IMR-90 (cell line): ENCODE data around the gene GRHL3. TPM values are rescaled to one million over a fixed set of nuclear protein-coding genes. Genes with fewer than 3 reads are reported as not detected.

Experiments
- ATAC-seq: fragments of 200-7000 bp; cut with Tn5 transposase; 2 replicates; pipeline ENCODE4 v1.9.1; 2020; ENCODE audit warnings: low read depth, mild to moderate bottlenecking, moderate library complexity
- BruUV-seq: library from RNA; stranded (reverse); fragments of 400-500 nt; replicated peaks from 2 replicates; lab custom pipeline; 2021; lab: Mats Ljungman, UMichigan
- CTCF ChIA-PET: fragments of 300-600 bp; formaldehyde crosslinking; extraction: SDS; loops from one replicate; lab custom pipeline; 2021; ENCODE audit warnings: antibody characterized with exemption; lab: Yijun Ruan, JAX
- POLR2A ChIA-PET: fragments of 300-600 bp; sonication (Branson Sonifier 250); formaldehyde crosslinking; loops from one replicate; lab custom pipeline; 2022; ENCODE audit warnings: antibody characterized with exemption; ENCODE audit not compliant: unreplicated experiment; lab: Charles Lee
- DNase-seq: peaks from one replicate; pipeline ENCODE4 v3.0.0; 2013
- H2AFZ ChIP-seq: replicated peaks from 2 replicates; pipeline ENCODE3; 2013; ENCODE audit warnings: low read length, mild to moderate bottlenecking; ENCODE audit not compliant: poor library complexity
- H2AK5ac ChIP-seq: 2 replicates; pipeline ENCODE4 v1.6.1; 2013; ENCODE audit warnings: low read depth, low read length, inconsistent platforms
- H2AK9ac ChIP-seq: replicated peaks from 2 replicates; pipeline ENCODE3; 2013; ENCODE audit warnings: mild to moderate bottlenecking, low read depth, low read length, moderate library complexity; ENCODE audit not compliant: poor library complexity
- H2BK120ac ChIP-seq: 2 replicates; pipeline ENCODE4 v1.6.1; 2013; ENCODE audit warnings: low read depth, low read length, inconsistent platforms
- H2BK15ac ChIP-seq: 3 replicates; pipeline ENCODE4 v1.6.1; 2013; ENCODE audit warnings: low read depth, low read length, inconsistent platforms
- H2BK20ac ChIP-seq: 2 replicates; pipeline ENCODE4 v1.6.1; 2013; ENCODE audit warnings: low read depth, mild to moderate bottlenecking, inconsistent platforms, low read length, moderate library complexity
- H2BK5ac ChIP-seq: 2 replicates; pipeline ENCODE4 v1.6.1; 2013; ENCODE audit warnings: mild to moderate bottlenecking, low read depth, low read length, inconsistent platforms; ENCODE audit not compliant: poor library complexity, severe bottlenecking
- H3K14ac ChIP-seq: replicated peaks from 2 replicates; pipeline ENCODE4 v1.6.1; 2013; ENCODE audit warnings: low read depth, low read length, inconsistent platforms
- H3K18ac ChIP-seq: 2 replicates; pipeline ENCODE4 v1.6.1; 2013; ENCODE audit warnings: low read depth, low read length, control low read depth
- H3K23ac ChIP-seq: 2 replicates; pipeline ENCODE4 v1.6.1; 2013; ENCODE audit warnings: low read depth, low read length, inconsistent platforms
- H3K27ac ChIP-seq: 2 replicates; pipeline ENCODE4 v1.5.1; 2013; ENCODE audit warnings: mild to moderate bottlenecking, control low read depth, low read length; ENCODE audit not compliant: insufficient read depth
- H3K27me3 ChIP-seq: 2 replicates; pipeline ENCODE4 v1.6.1; 2013; ENCODE audit warnings: low read length; ENCODE audit not compliant: control insufficient read depth, insufficient read depth
- H3K36me3 ChIP-seq: 2 replicates; pipeline ENCODE4 v1.6.1; 2013; ENCODE audit warnings: low read length, mixed read lengths; ENCODE audit not compliant: control insufficient read depth, insufficient read depth
- H3K4ac ChIP-seq: 2 replicates; pipeline ENCODE4 v1.6.1; 2013; ENCODE audit warnings: low read depth, low read length, inconsistent platforms
- H3K4me1 ChIP-seq: 2 replicates; pipeline ENCODE4 v1.6.1; 2013; ENCODE audit warnings: low read length, mixed read lengths; ENCODE audit not compliant: control insufficient read depth, insufficient read depth
- H3K4me2 ChIP-seq: 2 replicates; pipeline ENCODE4 v1.6.1; 2013; ENCODE audit warnings: low read depth, mild to moderate bottlenecking, control low read depth, low read length, moderate library complexity
- H3K4me3 ChIP-seq: 2 replicates; pipeline ENCODE4 v1.5.1; 2013; ENCODE audit warnings: low read depth, mild to moderate bottlenecking, control low read depth, low read length, moderate library complexity; ENCODE audit not compliant: insufficient read depth
- H3K56ac ChIP-seq: 2 replicates; pipeline ENCODE4 v1.6.1; 2013; ENCODE audit warnings: low read length, inconsistent platforms; ENCODE audit not compliant: insufficient read depth; ENCODE audit errors: extremely low read depth
- H3K79me1 ChIP-seq, 2 experiments: 2 replicates each; pipeline ENCODE4 v1.6.1; 2013; ENCODE audit warnings: low read length in 2 of 2, inconsistent platforms in 1 of 2, low read depth in 1 of 2
- H3K9ac ChIP-seq: 2 replicates; pipeline ENCODE4 v1.6.1; 2013; ENCODE audit warnings: low read depth, low read length, control low read depth
- H3K9me1 ChIP-seq: 2 replicates; pipeline ENCODE4 v1.6.1; 2013; ENCODE audit warnings: low read length, inconsistent platforms; ENCODE audit not compliant: insufficient read depth
- H3K9me3 ChIP-seq: 2 replicates; pipeline ENCODE4 v1.6.1; 2013; ENCODE audit warnings: low read length; ENCODE audit not compliant: control insufficient read depth, insufficient read depth
- H4K20me1 ChIP-seq: 2 replicates; pipeline ENCODE4 v1.6.1; 2013; ENCODE audit warnings: low read length, inconsistent platforms; ENCODE audit not compliant: insufficient read depth
- H4K5ac ChIP-seq: 2 replicates; pipeline ENCODE4 v1.6.1; 2013; ENCODE audit warnings: mild to moderate bottlenecking, low read depth, low read length, control low read depth
- H4K8ac ChIP-seq, 2 experiments: 2 replicates each; pipeline ENCODE4 v1.6.1; 2013; ENCODE audit warnings: low read depth in 2 of 2, low read length in 2 of 2, control low read depth in 1 of 2, inconsistent platforms in 1 of 2
- H4K91ac ChIP-seq: 2 replicates; pipeline ENCODE4 v1.6.1; 2013; ENCODE audit warnings: low read depth, low read length, inconsistent platforms; ENCODE audit not compliant: insufficient read depth
- CEBPB ChIP-seq: IDR thresholded peaks from 2 replicates; pipeline ENCODE4 v1.6.1; 2012; ENCODE audit warnings: low read depth, low read length, improper control_type of control experiment
- CHD1 ChIP-seq: IDR thresholded peaks from 2 replicates; pipeline ENCODE4 v1.6.1; 2012; ENCODE audit warnings: low read depth, low read length, improper control_type of control experiment
- FOS ChIP-seq: fragments of 150-350 bp; IDR thresholded peaks from 2 replicates; pipeline ENCODE4 v1.6.1; 2016; ENCODE audit warnings: low read depth, low read length
- MAFK ChIP-seq: IDR thresholded peaks from 2 replicates; pipeline ENCODE4 v1.6.1; 2012; ENCODE audit warnings: low read depth, low read length, improper control_type of control experiment
- MAZ ChIP-seq: IDR thresholded peaks from 2 replicates; pipeline ENCODE4 v1.6.1; 2012; ENCODE audit warnings: low read depth, mild to moderate bottlenecking, low read length, improper control_type of control experiment, moderate library complexity, borderline replicate concordance
- RAD21 ChIP-seq: IDR thresholded peaks from 2 replicates; pipeline ENCODE4 v1.6.1; 2012; ENCODE audit warnings: low read length, improper control_type of control experiment
- RCOR1 ChIP-seq: IDR thresholded peaks from 2 replicates; pipeline ENCODE4 v1.6.1; 2012; ENCODE audit warnings: mild to moderate bottlenecking, low read length, improper control_type of control experiment; ENCODE audit not compliant: insufficient replicate concordance
- RFX5 ChIP-seq: IDR thresholded peaks from 2 replicates; pipeline ENCODE4 v1.8.0; 2012; ENCODE audit warnings: low read depth, mild to moderate bottlenecking, low read length, moderate library complexity
- WGBS, 2 experiments: methylation state at CpG; one replicate each; pipeline versions ENCODE4 v1.1.5 to v1.1.7; 2013; ENCODE audit warnings: missing lambda C conversion rate in 2 of 2; ENCODE audit not compliant: insufficient read length in 1 of 2; ENCODE audit errors: extremely low coverage in 2 of 2; 5-methylcytosine and 5-hydroxymethylcytosine counted together
- dilution Hi-C: fragments of 300-500 bp; cut with HindIII; formaldehyde crosslinking; loops from one replicate; pipeline ENCODE4 v1.14.3; 2018; ENCODE audit warnings: low sequenced_read_pairs; ENCODE audit not compliant: unreplicated experiment
- in situ Hi-C: fragments of 300-500 bp; cut with MboI; formaldehyde crosslinking; loops from 3 replicates; pipeline ENCODE4 v1.14.3; 2019; ENCODE audit warnings: low sequenced_read_pairs, inconsistent platforms, mixed read lengths
- intact Hi-C: fragments of 100-400 bp; cut with micrococcal nuclease; formaldehyde crosslinking; loops from 2 replicates; pipeline ENCODE4 v1.10.0; 2022
- polyA plus RNA-seq, 3 experiments: library from polyadenylated mRNA; depleted of rRNA; stranded (reverse); fragments of >200 nt; gene quantifications; 2 replicates each; pipeline ENCODE4 v1.2.3, GENCODE V29; 2012; ENCODE audit warnings: low replicate concordance in 1 of 3
- total RNA-seq: library from RNA; depleted of rRNA; stranded (reverse); fragments of >200 nt; gene quantifications from 2 replicates; pipeline ENCODE4 v1.2.3, GENCODE V29; 2012
- TF ChIP-seq, protein P1 (sequence below): conservative IDR thresholded peaks from 2 replicates; pipeline ENCODE4 v1.5.1; 2012; ENCODE audit warnings: mild to moderate bottlenecking, low read depth, low read length, improper control_type of control experiment
- TF ChIP-seq, protein P2 (sequence below): fragments of 150-350 bp; IDR thresholded peaks from 2 replicates; pipeline ENCODE4 v1.6.1; 2017; ENCODE audit warnings: mild to moderate bottlenecking, antibody characterized with exemption, low read length, low read depth
- TF ChIP-seq, protein P3 (sequence below): fragments of 150-350 bp; IDR thresholded peaks from 2 replicates; pipeline ENCODE4 v1.6.1; 2016; ENCODE audit warnings: low read depth, mild to moderate bottlenecking, low read length, moderate library complexity, borderline replicate concordance

The GRHL3 gene
- total and polyA plus RNA-seq, 2 of the 4 experiments (the other 2 are of a cell fraction): not detected

DNA sequence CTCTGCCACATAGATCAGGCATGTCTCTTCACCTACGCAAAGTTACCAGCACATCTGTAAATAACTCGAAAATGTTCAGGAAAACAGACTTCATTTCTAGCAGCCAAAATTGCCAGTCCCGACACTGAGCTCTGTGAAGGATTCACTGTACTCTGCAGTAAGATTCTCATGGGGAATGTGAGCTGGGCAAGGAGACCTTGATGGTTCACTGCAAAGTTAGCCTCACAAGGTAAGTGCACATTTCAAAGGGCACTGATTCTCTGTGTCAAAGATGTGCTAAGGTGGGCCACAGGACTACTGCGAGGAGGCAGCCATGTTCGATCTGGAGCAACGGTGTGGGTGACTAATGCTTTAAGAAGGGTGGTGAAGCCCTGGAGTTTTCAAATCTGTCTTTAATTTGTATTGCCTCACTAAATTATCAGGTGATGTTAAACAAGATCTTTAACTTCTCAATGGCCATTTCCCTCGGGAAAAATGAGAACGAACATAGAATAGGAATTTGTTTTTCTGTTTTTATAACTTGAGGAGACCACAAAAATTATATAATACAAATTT, 69.3 kb downstream of the GRHL3 start:
- CTCF ChIA-PET: interaction anchor here (4.6 kb wide), 1 partner anchor 187 kb away, joined by 18 read pairs; no protein-coding TSS in a partner anchor
- in situ Hi-C loops: no loop called here

More for the DNA sequence above, 69.3 kb downstream of the GRHL3 start:
- intact Hi-C loops: loop anchor here (10.0 kb wide), 1 partner anchor 94 kb away; no protein-coding TSS in a partner anchor
- Histone ChIP-seq H3K9me3 (no peaks in the 10 kb centered on the region), H4K91ac (no peak overlapping the region), H3K18ac (no peak overlapping the region), H3K4me1 (peaks cover 14% of the 10 kb centered on the region), H2BK15ac (no peak overlapping the region), H3K27ac (no peak overlapping the region), H3K4me3 (no peak overlapping the region), H3K4ac (no peak overlapping the region), H2AK9ac (no peak overlapping the region), H2BK120ac (no peak overlapping the region), H4K8ac (no peak overlapping the region), H4K5ac (no peak overlapping the region), H3K56ac (no peak overlapping the region), H3K23ac (no peak overlapping the region), H2BK5ac (no peak overlapping the region), H2AK5ac (no peak overlapping the region), H3K9ac (no peak overlapping the region), H3K14ac (no peak overlapping the region), H2BK20ac (no peak overlapping the region), H3K36me3 (no peaks in the 10 kb centered on the region), H3K79me1 (peaks cover 0 to 26% of the 10 kb centered on the region in 2 experiments; a peak in 1 of 4 replicates), H3K27me3 (no peaks in the 10 kb centered on the region), H2AFZ (no peak overlapping the region), H3K9me1 (peaks cover 19% of the 10 kb centered on the region), H3K4me2 (no peak overlapping the region), H4K20me1 (peaks cover 4% of the 10 kb centered on the region; the same call in 1 of the 2 replicates)
- TF ChIP-seq, protein P1, sequence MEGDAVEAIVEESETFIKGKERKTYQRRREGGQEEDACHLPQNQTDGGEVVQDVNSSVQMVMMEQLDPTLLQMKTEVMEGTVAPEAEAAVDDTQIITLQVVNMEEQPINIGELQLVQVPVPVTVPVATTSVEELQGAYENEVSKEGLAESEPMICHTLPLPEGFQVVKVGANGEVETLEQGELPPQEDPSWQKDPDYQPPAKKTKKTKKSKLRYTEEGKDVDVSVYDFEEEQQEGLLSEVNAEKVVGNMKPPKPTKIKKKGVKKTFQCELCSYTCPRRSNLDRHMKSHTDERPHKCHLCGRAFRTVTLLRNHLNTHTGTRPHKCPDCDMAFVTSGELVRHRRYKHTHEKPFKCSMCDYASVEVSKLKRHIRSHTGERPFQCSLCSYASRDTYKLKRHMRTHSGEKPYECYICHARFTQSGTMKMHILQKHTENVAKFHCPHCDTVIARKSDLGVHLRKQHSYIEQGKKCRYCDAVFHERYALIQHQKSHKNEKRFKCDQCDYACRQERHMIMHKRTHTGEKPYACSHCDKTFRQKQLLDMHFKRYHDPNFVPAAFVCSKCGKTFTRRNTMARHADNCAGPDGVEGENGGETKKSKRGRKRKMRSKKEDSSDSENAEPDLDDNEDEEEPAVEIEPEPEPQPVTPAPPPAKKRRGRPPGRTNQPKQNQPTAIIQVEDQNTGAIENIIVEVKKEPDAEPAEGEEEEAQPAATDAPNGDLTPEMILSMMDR: no peak
- no peak for TF ChIP-seq CEBPB
- no peak for TF ChIP-seq CHD1
- TF ChIP-seq, protein P2, sequence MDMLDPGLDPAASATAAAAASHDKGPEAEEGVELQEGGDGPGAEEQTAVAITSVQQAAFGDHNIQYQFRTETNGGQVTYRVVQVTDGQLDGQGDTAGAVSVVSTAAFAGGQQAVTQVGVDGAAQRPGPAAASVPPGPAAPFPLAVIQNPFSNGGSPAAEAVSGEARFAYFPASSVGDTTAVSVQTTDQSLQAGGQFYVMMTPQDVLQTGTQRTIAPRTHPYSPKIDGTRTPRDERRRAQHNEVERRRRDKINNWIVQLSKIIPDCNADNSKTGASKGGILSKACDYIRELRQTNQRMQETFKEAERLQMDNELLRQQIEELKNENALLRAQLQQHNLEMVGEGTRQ: no peak
- TF ChIP-seq, protein P3, sequence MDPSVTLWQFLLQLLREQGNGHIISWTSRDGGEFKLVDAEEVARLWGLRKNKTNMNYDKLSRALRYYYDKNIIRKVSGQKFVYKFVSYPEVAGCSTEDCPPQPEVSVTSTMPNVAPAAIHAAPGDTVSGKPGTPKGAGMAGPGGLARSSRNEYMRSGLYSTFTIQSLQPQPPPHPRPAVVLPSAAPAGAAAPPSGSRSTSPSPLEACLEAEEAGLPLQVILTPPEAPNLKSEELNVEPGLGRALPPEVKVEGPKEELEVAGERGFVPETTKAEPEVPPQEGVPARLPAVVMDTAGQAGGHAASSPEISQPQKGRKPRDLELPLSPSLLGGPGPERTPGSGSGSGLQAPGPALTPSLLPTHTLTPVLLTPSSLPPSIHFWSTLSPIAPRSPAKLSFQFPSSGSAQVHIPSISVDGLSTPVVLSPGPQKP: no peak
- TF ChIP-seq MAZ: no peak
- TF ChIP-seq RFX5: no peak
- no peak for TF ChIP-seq MAFK
- TF ChIP-seq RAD21: no peak
- no peak for TF ChIP-seq RCOR1
- no peak for TF ChIP-seq FOS
- POLR2A ChIA-PET: no interaction called here
- 100% methylated on average over 1 of the region's 8 CpGs; no CpG with 5 or more reads in 1 of the 2 experiments for WGBS, 2 experiments
- BruUV-seq: no TSS peak
- ATAC-seq: no peak
- DNase-seq: no peak
- dilution Hi-C loops: no loop called here
